Sigmoid colon (tissue), 4 donors: Measurements from ENCODE around the gene ANTXRL.

Experiments
- EP300 ChIP-seq, 4 donors: sonication (generic); formaldehyde crosslinking; IDR thresholded peaks; one replicate each; pipeline ENCODE4 v1.6.1; 2017; ENCODE audit warnings: antibody characterized with exemption in 4 of 4
- POLR2A ChIP-seq, 2 donors: fragments of 450-650 bp; IDR thresholded peaks; one replicate each; pipeline ENCODE4 v1.6.1; 2016; ENCODE audit warnings: antibody characterized with exemption in 2 of 2, mild to moderate bottlenecking in 2 of 2, moderate library complexity in 2 of 2
- TF ChIP-seq, protein P1 (sequence below), 4 experiments: fragments of 450-650 bp in 3 of 4; fragments of 200-600 bp in 1 of 4; IDR thresholded peaks; one replicate each; pipeline ENCODE4 v1.5.1; 2016 to 2019; ENCODE audit warnings: antibody characterized with exemption in 4 of 4, mild to moderate bottlenecking in 3 of 4, moderate library complexity in 2 of 4

- TF ChIP-seq, protein P1, sequence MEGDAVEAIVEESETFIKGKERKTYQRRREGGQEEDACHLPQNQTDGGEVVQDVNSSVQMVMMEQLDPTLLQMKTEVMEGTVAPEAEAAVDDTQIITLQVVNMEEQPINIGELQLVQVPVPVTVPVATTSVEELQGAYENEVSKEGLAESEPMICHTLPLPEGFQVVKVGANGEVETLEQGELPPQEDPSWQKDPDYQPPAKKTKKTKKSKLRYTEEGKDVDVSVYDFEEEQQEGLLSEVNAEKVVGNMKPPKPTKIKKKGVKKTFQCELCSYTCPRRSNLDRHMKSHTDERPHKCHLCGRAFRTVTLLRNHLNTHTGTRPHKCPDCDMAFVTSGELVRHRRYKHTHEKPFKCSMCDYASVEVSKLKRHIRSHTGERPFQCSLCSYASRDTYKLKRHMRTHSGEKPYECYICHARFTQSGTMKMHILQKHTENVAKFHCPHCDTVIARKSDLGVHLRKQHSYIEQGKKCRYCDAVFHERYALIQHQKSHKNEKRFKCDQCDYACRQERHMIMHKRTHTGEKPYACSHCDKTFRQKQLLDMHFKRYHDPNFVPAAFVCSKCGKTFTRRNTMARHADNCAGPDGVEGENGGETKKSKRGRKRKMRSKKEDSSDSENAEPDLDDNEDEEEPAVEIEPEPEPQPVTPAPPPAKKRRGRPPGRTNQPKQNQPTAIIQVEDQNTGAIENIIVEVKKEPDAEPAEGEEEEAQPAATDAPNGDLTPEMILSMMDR (IDR thresholded peaks at IDR 0.05), result no peak
- TF ChIP-seq POLR2A (IDR thresholded peaks at IDR 0.05) (no peak), EP300 (IDR thresholded peaks at IDR 0.05) (no peak)
Observed at GRCh38 chr10:46294641-46295220, 7.9 kb downstream of the ANTXRL start.
